Measurements from ENCODE around the gene CDH4.

Gene CDH4

DNA sequence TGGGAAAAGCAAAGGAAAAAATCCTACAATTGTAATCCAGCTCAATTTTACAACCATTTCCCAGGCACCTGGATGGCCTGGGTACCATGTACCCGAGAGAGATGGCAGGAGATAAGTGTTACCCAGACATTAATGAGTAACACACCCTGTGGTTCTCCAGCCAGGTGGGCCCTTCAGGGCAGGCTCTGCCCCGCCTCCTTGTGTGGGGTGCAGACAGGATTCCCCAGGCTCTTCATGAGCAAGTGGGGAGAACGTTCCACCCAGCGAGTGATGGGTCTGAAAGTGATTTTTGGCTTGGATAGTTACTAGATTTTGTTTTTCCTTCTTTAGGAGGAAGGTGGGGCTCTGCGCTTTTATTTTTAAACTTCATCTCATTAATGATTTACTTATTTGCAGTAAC lies 569.7 kb downstream of the CDH4 start:
- DNase-seq (ENCODE audit: low spot score) = no peak

- no peak for DNase-seq (ENCODE audit: low spot score)
These were observed 570.3 kb downstream of the CDH4 start for GRCh38 chr20:61822396-61822795.

DNA sequence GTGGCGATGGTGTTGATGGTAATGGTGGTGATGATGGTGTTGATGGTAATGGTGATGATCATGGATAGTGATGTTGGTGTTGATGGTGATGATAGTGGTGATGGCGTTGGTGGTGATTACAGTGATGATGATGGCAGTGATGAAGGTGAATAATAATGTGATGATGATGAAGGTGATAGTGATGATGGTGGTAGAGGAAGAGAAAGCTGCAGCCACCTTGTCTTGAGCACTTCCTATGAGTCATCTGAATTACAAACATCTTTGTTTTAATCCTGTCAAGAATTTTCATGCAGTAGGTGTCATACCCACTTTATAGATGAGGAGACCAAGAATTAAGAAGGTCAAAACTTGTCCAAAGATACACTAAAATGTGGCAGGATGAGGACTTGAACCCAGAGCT lies 571.2 kb downstream of the CDH4 start:
- DNase-seq (ENCODE audit: low spot score) = no peak

GRCh38 chr20:61828891-61829290 lies 576.8 kb downstream of the CDH4 start:
- no peak for DNase-seq (ENCODE audit: low spot score)

DNA sequence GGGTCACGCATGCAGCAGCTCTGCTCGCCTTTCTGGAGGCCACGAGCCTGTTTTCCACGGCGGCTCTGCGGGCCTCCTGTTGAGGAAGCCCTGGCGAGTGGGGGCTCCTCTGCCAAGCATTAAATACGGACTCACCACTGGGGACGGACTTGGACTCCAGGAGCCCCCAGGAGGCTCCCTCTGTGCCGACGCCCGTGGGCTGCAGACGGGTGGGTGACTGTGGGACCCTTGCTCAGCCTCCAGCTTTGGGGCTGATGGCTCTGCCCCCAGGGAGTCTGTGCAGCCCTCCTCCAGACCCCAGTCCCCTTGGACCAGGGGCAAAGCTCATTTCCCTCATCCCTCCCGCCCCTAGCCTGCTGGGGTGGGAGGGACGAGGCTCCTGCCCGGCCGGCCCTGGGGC lies 577.5 kb downstream of the CDH4 start:
- DNase-seq (ENCODE audit: low spot score) = no peak

- no peak for DNase-seq (ENCODE audit: low spot score)
These were observed 578.3 kb downstream of the CDH4 start for GRCh38 chr20:61830241-61830930.

GRCh38 chr20:61830991-61831390 lies 578.9 kb downstream of the CDH4 start:
- DNase-seq (ENCODE audit: low spot score) = no peak

DNA sequence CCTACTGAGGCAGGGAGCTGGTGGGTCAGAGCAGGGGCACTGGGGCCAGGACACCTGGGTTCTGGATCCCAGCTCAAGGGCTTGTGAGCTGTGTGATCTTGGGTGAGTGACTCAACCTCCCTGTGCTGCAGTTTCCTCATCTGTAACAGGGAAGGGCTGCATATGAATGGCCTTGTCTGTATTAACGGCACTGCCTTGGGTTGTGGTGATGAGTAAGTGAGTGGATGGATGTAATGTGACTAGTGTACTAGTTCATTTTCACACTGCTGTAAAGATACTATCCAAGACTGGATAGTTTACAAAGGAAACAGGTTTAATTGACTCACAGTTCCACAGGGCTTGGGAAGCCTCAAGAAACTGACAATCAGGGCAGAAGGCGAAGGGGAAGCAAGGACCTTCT lies 580.1 kb downstream of the CDH4 start:
- no peak for DNase-seq (ENCODE audit: low spot score)

DNA sequence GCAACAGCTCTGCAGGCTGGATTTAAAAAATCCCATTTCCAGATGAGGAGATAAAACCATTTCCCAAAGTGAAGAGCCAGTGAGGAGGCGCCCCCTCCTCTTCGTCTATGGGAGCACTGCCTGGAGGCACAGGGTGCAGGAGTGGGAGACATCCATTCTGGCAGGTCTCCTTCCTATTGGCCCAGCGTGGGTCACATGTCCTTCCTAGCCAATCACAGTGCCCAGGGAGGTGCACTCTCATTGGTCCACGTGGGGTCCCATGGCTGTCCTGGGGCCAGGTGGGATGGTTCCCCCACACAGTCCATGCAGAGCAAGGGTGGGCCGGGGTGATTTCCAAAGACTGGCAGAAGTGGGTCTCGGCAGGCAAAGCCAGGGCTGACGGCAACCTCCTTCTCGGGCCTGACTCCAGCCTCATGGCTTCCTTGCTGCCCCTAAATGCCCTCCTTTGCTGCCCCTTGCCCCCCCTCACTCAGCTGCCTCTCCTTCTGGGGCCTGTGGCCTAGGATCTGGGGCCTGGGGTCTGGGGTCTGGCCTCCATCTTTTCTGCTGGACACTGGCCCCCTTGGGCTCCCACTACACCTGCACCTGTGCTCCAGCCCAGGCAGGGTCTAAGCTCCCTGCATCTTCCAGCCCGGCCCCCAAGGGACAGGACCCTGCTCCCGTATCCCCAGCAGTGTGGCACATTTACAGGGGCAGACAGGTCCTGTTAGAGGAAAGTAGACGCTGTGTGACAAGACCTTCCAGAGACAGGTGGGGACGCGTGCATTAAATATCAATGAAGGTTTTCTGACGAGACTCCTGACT lies 581.9 kb downstream of the CDH4 start:
- DNase-seq (ENCODE audit: low spot score) = no peak

DNA sequence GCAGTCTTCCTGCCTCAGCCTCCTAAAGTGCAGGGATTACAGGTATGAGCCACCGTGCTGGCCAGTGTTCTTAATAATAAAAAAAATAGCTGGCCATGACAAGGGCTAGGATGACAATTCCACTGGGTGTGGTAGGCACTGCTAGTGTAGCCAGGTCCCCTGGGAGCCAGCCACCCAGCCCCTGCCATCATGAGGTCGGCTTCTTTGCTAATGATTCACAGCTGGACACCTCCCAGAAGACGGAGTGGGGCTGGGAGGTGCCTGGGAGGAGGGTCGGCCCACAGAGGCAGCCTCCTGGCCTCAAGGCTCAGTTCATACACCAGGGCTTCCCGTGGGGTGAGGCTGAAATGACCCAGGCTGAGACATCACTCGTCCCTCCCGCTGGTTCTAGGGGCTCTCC lies 583.2 kb downstream of the CDH4 start:
- no peak for DNase-seq (ENCODE audit: low spot score)

- DNase-seq (ENCODE audit: low spot score) = no peak
These were observed 583.8 kb downstream of the CDH4 start for GRCh38 chr20:61835791-61836350.

GRCh38 chr20:61837200-61837599 lies 585.1 kb downstream of the CDH4 start:
- DNase-seq (ENCODE audit: low spot score) = no peak

GRCh38 chr20:61839223-61839911 lies 587.3 kb downstream of the CDH4 start:
- DNase-seq (ENCODE audit: low spot score) = no peak

GRCh38 chr20:61839912-61840778 lies 588.1 kb downstream of the CDH4 start:
- no peak for DNase-seq (ENCODE audit: low spot score)

- no peak for DNase-seq (ENCODE audit: low spot score)
These were observed 588.9 kb downstream of the CDH4 start for GRCh38 chr20:61840779-61841455.

- no peak for DNase-seq (ENCODE audit: low spot score)
These were observed 589.5 kb downstream of the CDH4 start for GRCh38 chr20:61841551-61841950.

GRCh38 chr20:61841966-61842365 lies 589.9 kb downstream of the CDH4 start:
- DNase-seq (ENCODE audit: low spot score) = peak; percentile 0

GRCh38 chr20:61844621-61845020 lies 592.6 kb downstream of the CDH4 start:
- DNase-seq (ENCODE audit: low spot score) = no peak

GRCh38 chr20:61845233-61845671 lies 593.2 kb downstream of the CDH4 start:
- no peak for DNase-seq (ENCODE audit: low spot score)

DNA sequence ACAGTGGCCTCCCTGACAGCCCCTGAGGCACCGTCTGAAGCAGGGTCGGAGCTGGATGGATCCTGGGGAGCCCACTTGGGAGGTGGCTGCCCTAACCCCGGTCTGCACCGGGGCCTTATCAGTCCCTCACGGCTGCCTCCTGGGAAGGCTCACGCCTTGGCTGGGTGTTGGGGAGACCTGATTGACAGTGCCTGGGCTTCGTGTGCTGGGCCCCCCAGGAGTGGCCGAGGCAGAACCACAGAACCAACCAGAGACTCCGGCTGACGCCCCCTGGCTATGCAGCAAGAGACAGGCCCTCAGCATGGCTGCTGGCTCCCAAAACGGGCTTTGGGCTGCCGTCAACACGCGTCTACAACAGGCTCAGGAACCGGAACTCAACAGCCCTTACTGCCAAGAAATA lies 594.0 kb downstream of the CDH4 start:
- no peak for DNase-seq (ENCODE audit: low spot score)
